Measurements from ENCODE around the gene PKMYT1.
A peak's percentile ranks its signal among the peaks of the same experiment; 100 is the strongest.

PKMYT1 gene

GRCh38 chr16:2980227-2981176 is at the start of gene PKMYT1:
Gene PKMYT1 (minus strand): TSS chr16:2980446. CDS start chr16:2979657, 789 bp downstream.
- FAIRE-seq: peak; percentile 82

DNA sequence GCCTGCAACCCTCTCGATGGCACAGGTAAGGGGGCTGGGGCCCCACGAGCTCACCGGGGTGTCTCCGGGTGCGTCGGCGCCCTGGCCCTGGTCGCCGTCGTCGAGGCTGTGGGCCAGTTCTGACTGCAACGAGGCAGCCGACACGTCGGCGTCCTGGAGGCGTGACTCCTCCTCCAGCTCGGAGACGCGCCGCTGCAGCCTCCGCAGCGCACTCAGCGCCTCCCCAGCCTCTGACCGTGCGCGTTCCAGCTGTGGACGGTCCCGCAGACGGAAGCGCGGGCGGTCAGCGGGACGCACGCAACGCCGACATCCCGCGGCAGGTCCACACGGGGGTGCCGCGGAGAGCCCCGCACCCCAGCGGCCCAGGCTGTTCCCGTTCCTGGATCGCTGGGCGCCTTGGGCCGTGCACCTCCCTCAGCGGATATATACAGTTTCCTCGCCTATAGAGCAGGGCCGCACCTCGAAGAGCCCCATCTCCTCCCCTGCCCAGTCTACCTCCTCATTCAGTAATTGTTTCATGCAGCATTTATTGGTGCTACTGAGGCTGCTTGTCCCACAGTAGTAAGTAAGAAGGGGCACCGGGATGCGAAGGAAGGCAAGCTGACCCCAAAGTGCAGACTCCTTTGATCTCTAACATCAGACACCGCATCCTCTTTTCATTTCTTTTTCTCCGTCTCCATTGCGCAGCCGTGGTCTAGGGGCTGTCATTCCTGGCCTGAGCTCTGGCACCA is 49.4 kb upstream of the PKMYT1 start:
- no peak for FAIRE-seq
- DNase-seq (ENCODE audit: insufficient read length, low spot score): no peak

More at GRCh38 chr16:2980227-2981176, at the start of gene PKMYT1:
- DNase-seq (ENCODE audit: insufficient read length, low spot score): peak; percentile 99

DNA sequence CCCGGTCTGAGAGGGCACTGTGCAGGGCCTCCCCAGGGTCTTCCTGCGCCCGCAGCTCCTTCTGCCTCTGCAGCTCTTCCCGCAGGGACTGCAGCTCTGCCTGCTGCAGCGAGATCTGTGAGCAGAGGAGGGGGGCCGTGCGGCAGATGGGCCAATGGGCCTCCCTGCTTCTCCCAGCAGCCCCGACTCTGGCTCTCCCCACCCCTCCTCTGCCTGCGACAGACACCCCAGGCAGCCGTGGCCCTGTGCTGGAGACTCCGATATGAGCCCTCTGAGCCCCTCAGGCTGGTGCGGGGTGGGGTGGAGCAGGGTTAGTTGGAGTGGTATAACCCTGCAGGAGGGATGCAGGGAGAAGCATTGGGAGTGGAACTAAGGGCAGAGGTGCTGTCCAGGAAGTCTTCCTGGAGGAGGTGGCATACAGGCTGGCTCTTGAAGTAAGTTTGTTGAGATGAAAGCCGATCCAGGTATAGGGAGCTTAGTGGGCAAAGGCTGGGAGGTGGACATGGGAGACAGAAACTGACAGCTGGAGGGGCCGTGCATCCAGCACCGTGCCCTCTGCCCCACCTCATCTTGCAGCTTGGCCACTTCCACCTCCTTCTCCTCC is 48.6 kb upstream of the PKMYT1 start:
- no peak for FAIRE-seq
- DNase-seq (ENCODE audit: insufficient read length, low spot score): no peak

DNA sequence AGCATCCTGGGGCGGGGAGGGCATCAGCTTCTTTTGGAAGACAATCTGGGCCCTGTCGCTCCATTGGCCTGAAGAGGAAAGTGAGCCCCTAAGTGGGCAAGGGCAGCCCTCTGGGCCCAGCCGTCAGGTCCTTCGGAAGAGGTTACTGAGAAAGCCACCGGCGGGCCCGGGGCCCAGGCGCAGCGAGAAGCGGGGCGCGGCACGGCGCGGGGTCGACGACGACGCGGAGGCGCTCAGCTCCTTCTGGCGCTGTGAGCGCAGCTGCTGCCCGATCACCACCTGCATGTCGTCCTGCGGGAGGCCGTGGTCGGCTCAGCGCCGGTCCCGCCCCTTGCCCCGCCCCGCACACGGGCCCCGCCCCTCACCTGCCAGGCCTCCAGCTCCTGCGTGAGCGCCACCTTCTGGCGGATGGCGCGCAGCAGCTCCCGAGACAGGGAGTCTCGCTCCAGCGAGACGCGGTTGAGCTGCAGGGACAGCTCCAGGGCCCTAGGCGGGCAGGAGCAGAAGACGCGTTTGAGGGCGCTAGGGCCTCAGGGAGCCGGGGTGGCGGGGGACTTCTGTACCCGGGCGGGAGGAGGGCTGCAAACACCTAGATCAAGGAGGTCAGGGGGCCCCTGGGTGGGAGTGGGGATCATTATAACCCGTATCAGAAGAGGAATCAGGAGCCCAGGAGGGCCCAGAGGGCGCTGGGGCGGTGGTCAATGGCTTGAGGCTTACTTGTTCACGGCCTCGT is 47.9 kb upstream of the PKMYT1 start:
- FAIRE-seq: peak; percentile 95
- DNase-seq (ENCODE audit: insufficient read length, low spot score): peak; percentile 84

GRCh38 chr16:3027489-3027795 is 47.2 kb upstream of the PKMYT1 start:
- FAIRE-seq: no peak
- DNase-seq (ENCODE audit: insufficient read length, low spot score): no peak

DNA sequence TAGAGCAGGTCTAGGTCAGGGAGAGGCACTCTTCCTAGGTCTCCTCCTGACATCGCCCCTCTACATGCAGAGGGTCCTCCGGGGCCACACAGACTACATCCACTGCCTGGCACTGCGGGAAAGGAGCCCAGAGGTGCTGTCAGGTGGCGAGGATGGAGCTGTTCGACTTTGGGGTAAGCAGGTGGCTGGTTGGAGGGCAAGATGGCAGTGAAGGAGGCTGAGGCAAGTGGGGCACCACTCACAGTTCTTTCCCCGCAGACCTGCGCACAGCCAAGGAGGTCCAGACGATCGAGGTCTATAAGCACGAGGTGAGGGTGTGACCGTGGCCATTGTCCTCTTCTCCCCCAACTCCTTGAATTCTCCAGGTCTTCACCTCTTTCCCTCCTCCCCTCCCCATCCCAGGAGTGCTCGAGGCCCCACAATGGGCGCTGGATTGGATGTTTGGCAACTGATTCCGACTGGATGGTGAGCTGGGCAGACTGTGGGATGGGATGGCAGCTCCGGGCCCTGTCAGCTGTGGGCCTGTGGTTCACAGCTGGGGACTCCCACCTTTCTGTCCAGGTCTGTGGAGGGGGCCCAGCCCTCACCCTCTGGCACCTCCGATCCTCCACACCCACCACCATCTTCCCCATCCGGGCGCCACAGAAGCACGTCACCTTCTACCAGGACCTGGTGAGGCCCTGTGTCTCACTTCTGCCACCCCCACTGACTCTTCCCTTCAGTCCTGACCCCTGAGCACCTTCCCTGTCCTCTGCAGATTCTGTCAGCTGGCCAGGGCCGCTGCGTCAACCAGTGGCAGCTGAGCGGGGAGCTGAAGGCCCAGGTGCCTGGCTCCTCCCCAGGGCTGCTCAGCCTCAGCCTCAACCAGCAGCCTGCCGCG is 46.6 kb upstream of the PKMYT1 start:
- FAIRE-seq: no peak

DNA sequence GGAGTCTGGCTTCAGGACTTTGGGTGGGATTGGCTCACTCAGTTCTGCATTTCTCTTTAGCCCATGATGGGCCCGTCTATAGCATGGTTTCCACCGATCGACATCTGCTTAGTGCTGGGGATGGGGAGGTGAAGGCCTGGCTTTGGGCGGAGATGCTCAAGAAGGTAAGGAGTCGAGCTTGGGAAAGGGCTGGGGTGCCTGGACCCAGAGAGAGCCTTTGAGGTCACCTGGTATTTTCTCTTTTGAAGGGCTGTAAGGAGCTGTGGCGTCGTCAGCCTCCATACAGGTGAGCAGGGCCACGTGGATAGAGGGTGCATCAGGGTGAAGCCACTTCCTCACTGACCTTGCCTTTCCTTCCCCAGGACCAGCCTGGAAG is 45.7 kb upstream of the PKMYT1 start:
- FAIRE-seq: no peak

More for the DNA sequence above, 46.6 kb upstream of the PKMYT1 start:
- DNase-seq (ENCODE audit: insufficient read length, low spot score): no peak

GRCh38 chr16:3025032-3026002 is 45.1 kb upstream of the PKMYT1 start:
- no peak for DNase-seq (ENCODE audit: insufficient read length, low spot score)
- FAIRE-seq: no peak

More for the DNA sequence above, 45.7 kb upstream of the PKMYT1 start:
- DNase-seq (ENCODE audit: insufficient read length, low spot score): no peak

GRCh38 chr16:3023669-3024478 is 43.6 kb upstream of the PKMYT1 start, which contains the start of the genes HCFC1R1 and THOC6:
Gene HCFC1R1 (minus strand): TSS chr16:3023942. CDS start chr16:3023941, 1 bp downstream.
Gene THOC6 (plus strand): TSS chr16:3024035. CDS start chr16:3024327, 292 bp downstream.
- peak; percentile 93 for DNase-seq (ENCODE audit: insufficient read length, low spot score)

GRCh38 chr16:3023415-3023668 is 43.1 kb upstream of the PKMYT1 start:
- DNase-seq (ENCODE audit: insufficient read length, low spot score) (peak; percentile 27), FAIRE-seq (no peak)

More at GRCh38 chr16:3023669-3024478, 43.6 kb upstream of the PKMYT1 start, which contains the start of the genes HCFC1R1 and THOC6:
- peak; percentile 99 for FAIRE-seq

DNA sequence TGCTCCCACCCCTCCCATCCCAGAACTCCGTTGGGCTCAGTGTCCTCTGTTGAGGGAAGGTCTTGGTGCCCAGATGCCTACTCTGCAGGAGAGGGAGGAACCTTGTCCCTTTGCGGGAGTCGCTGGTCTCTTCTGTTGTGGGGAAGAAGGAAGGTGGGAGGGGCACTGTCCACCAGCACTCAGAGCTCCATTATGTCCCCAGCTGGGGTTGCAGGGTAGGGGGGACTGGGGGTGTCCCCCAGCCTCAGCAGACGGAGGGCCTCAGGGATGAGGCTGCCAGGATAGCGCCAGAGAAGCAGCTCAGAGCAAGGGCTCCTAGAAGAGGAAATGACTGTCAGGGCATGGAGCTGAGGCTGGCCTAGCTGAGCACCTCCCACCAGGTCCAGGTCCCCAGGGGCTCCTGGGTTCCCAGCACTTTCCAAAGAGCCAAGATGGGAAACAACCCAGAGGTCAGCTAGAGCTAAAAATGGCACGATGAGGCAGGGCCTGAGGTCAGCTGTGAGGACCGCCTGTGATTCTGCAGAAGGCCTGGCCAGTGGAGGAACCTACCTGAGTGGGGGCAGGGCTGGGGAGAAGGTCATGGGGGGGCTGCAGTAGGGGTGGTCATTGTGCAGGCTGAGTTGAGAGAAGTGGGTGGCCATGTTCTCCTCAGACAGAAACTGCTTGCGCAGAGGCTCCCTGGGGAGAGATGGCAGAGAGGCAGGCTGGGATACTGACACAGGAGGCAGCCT is 42.6 kb upstream of the PKMYT1 start:
- peak; percentile 33 for FAIRE-seq
- DNase-seq (ENCODE audit: insufficient read length, low spot score): no peak

- FAIRE-seq (peak; percentile 72), DNase-seq (ENCODE audit: insufficient read length, low spot score) (peak; percentile 85)
Measured at GRCh38 chr16:3022208-3022683, 42.0 kb upstream of the PKMYT1 start.

DNA sequence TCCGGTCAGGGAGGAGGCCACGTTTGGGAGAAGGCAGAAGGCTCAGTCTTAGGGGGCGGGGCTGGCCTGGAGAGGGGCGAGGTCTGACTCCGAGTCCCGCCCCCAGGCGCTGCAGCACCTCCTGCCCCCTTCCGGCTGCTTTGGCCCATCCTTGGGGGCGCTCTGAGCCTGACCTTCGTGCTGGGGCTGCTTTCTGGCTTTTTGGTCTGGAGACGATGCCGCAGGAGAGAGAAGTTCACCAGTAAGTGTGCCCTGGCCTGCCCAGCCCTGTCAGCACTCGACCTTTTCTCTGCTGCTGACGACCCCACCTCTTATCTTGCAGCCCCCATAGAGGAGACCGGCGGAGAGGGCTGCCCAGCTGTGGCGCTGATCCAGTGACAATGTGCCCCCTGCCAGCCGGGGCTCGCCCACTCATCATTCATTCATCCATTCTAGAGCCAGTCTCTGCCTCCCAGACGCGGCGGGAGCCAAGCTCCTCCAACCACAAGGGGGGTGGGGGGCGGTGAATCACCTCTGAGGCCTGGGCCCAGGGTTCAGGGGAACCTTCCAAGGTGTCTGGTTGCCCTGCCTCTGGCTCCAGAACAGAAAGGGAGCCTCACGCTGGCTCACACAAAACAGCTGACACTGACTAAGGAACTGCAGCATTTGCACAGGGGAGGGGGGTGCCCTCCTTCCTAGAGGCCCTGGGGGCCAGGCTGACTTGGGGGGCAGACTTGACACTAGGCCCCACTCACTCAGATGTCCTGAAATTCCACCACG is 41.4 kb upstream of the PKMYT1 start:
- FAIRE-seq: peak; percentile 93
- DNase-seq (ENCODE audit: insufficient read length, low spot score): peak; percentile 69

DNA sequence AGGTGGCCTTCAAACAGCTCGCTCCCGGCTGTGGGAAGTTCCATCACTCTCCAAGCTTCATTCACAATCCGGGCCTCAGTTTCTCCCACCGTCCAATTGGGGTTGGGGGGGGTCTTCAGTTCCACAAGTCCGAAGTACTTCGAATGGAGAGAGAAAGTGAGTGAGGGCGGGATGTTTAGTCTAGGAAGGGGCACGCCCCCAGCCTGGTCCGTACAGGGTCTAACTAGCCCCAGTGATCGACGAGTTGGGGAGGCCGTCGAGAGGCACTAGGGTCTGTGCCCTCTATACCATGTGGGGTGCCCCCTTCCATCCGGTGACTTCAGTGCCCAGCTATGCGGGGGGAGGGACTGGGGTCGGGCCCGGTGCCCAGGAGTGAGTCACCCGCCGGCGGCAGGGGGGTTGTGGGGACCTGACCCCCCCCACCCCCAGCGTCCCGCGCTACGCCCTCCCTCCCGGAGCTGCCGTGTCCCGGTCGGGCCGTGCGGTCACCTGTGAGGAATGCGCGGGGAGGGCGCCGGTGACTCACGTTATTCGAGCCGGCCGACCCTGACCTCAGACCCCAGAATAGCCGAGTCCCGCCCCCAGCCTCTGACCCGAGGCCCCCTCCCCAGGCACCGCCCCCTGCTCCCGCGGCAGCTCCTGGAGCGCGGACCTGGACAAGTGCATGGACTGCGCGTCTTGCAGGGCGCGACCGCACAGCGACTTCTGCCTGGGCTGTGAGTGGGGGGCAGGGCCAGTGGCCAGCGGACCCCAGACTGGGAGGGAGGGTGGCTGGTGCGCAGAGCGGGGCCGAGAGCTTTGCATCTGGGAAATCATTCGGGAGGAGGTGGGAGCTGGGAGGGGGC is 40.6 kb upstream of the PKMYT1 start:
- peak; percentile 84 for DNase-seq (ENCODE audit: insufficient read length, low spot score)
- FAIRE-seq: peak; percentile 95

GRCh38 chr16:3020247-3020603 is 40.0 kb upstream of the PKMYT1 start, which contains the start of gene TNFRSF12A:
Gene TNFRSF12A (plus strand): TSS chr16:3020368. CDS start chr16:3020398, 30 bp downstream.
- FAIRE-seq: peak; percentile 69

More at GRCh38 chr16:3020247-3020603, 40.0 kb upstream of the PKMYT1 start, which contains the start of gene TNFRSF12A:
- DNase-seq (ENCODE audit: insufficient read length, low spot score): peak; percentile 78

Measured in HTR-8/SVneo (cell line).